ENCODE results near the gene ULBP1. TPM values are rescaled to one million over a fixed set of nuclear protein-coding genes. Genes with fewer than 3 reads are reported as not detected.
"Not testable (repeated sequence)": the region's sequence is repeated elsewhere in the genome, so short reads cannot be mapped to it uniquely, and the experiment has no call there.

ULBP1 gene
- polyA plus RNA-seq, 3 donors: 0.06 to 0.79 (median 0.09) TPM

GRCh38 chr6:150008588-150008987, 44.8 kb downstream of the ULBP1 start:
- no peak overlapping the region for H3K27ac ChIP-seq (ENCODE audit: low read depth in 1 of 2, low read length in 2 of 2)
- no peaks in the 10 kb centered on the region for H3K36me3 ChIP-seq (replicated peaks in 1 of 2; ENCODE audit: control insufficient read depth in 1 of 2, insufficient read depth in 2 of 2, low read length in 2 of 2)
- H3K4me3 Mint-ChIP-seq: peak overlapping the region in 1 of 2 donors; percentile 39
- no peak overlapping the region for H3K4me2 ChIP-seq (replicated peaks; ENCODE audit: extremely low read depth, low read length, poor library complexity, severe bottlenecking)
- H3K4me1 Mint-ChIP-seq: peaks cover 16% of the 10 kb centered on the region
- H3K27me3 ChIP-seq (ENCODE audit: control insufficient read depth in 2 of 2, insufficient read depth in 2 of 2, low read length in 2 of 2): peaks cover 32 to 73% of the 10 kb centered on the region in 2 donors
- no peak overlapping the region for H3K9ac ChIP-seq (ENCODE audit: insufficient read depth, low read length, poor library complexity, severe bottlenecking)
- peaks cover 10 to 19% of the 10 kb centered on the region in 2 donors for H3K4me1 ChIP-seq (ENCODE audit: control insufficient read depth in 1 of 2, insufficient read depth in 2 of 2, low read length in 2 of 2)
- peaks cover 71 to 88% (median 75%) of the 10 kb centered on the region in 3 donors for H3K27me3 Mint-ChIP-seq (ENCODE audit: low read depth in 3 of 3)
- H3K9me3 ChIP-seq (replicated peaks in 1 of 2; ENCODE audit: control insufficient read depth in 1 of 2, insufficient read depth in 1 of 2, low read length in 2 of 2): no peaks in the 10 kb centered on the region
- H3K27ac Mint-ChIP-seq: peak overlapping the region in 1 of 7 donors; percentile 70
- 41% methylated on average over 9 of the region's 9 CpGs for WGBS (ENCODE audit: insufficient coverage)
- peak in 1 of 3 donors; percentile 35 for DNase-seq
- intact Hi-C loops (cut with micrococcal nuclease): no loop called here
- no peak overlapping the region for H3K4me3 ChIP-seq (replicated peaks in 1 of 3; ENCODE audit: low read depth in 2 of 3, low read length in 3 of 3)
- H2AFZ ChIP-seq (ENCODE audit: insufficient read depth, low read depth, low read length, poor library complexity, severe bottlenecking): no peak overlapping the region
- H3K36me3 Mint-ChIP-seq: no peaks in the 10 kb centered on the region
- H3K79me2 ChIP-seq (ENCODE audit: insufficient read depth, low read length): no peaks in the 10 kb centered on the region
- TF ChIP-seq CTCF (IDR thresholded peaks at IDR 0.05): no peak
- no peaks in the 10 kb centered on the region for H4K20me1 ChIP-seq (ENCODE audit: insufficient read depth, low read length)
- peaks cover 0 to 4% (median 0%) of the 10 kb centered on the region in 7 donors for H3K9me3 Mint-ChIP-seq

GRCh38 chr6:150012846-150013784, 49.4 kb downstream of the ULBP1 start:
- Mint-ChIP-seq H3K4me1 (peaks cover 10% of the 10 kb centered on the region), H3K4me3 (peak overlapping the region in 1 of 2 donors; percentile 57), H3K27me3 (ENCODE audit: low read depth in 3 of 3) (peaks cover 74 to 95% (median 83%) of the 10 kb centered on the region in 3 donors)
- H3K4me3 ChIP-seq (replicated peaks in 1 of 3; ENCODE audit: low read depth in 2 of 3, low read length in 3 of 3); H3K9me3 Mint-ChIP-seq; H3K36me3 ChIP-seq (replicated peaks in 1 of 2; ENCODE audit: control insufficient read depth in 1 of 2, insufficient read depth in 2 of 2, low read length in 2 of 2); H3K36me3 Mint-ChIP-seq; H4K20me1 ChIP-seq (ENCODE audit: insufficient read depth, low read length); H3K79me2 ChIP-seq (ENCODE audit: insufficient read depth, low read length); H3K27ac ChIP-seq (ENCODE audit: low read depth in 1 of 2, low read length in 2 of 2); H3K9ac ChIP-seq (ENCODE audit: insufficient read depth, low read length, poor library complexity, severe bottlenecking); H3K4me2 ChIP-seq (replicated peaks; ENCODE audit: extremely low read depth, low read length, poor library complexity, severe bottlenecking); DNase-seq; H3K9me3 ChIP-seq (replicated peaks in 1 of 2; ENCODE audit: control insufficient read depth in 1 of 2, insufficient read depth in 1 of 2, low read length in 2 of 2); H3K4me1 ChIP-seq (ENCODE audit: control insufficient read depth in 1 of 2, insufficient read depth in 2 of 2, low read length in 2 of 2); H3K27ac Mint-ChIP-seq; intact Hi-C loops (cut with micrococcal nuclease); H2AFZ ChIP-seq (ENCODE audit: insufficient read depth, low read depth, low read length, poor library complexity, severe bottlenecking): not testable (repeated sequence)
- 83% methylated on average over 1 of the region's 8 CpGs for WGBS (ENCODE audit: insufficient coverage)
- peaks cover 58 to 85% of the 10 kb centered on the region in 2 donors for H3K27me3 ChIP-seq (ENCODE audit: control insufficient read depth in 2 of 2, insufficient read depth in 2 of 2, low read length in 2 of 2)

- H3K36me3 Mint-ChIP-seq; H3K9ac ChIP-seq (ENCODE audit: insufficient read depth, low read length, poor library complexity, severe bottlenecking); H3K9me3 Mint-ChIP-seq; H4K20me1 ChIP-seq (ENCODE audit: insufficient read depth, low read length); H3K9me3 ChIP-seq (replicated peaks in 1 of 2; ENCODE audit: control insufficient read depth in 1 of 2, insufficient read depth in 1 of 2, low read length in 2 of 2); H3K4me2 ChIP-seq (replicated peaks; ENCODE audit: extremely low read depth, low read length, poor library complexity, severe bottlenecking); H2AFZ ChIP-seq (ENCODE audit: insufficient read depth, low read depth, low read length, poor library complexity, severe bottlenecking); H3K4me3 ChIP-seq (replicated peaks in 1 of 3; ENCODE audit: low read depth in 2 of 3, low read length in 3 of 3); H3K27ac ChIP-seq (ENCODE audit: low read depth in 1 of 2, low read length in 2 of 2); H3K79me2 ChIP-seq (ENCODE audit: insufficient read depth, low read length); H3K4me1 ChIP-seq (ENCODE audit: control insufficient read depth in 1 of 2, insufficient read depth in 2 of 2, low read length in 2 of 2); DNase-seq; intact Hi-C loops (cut with micrococcal nuclease); H3K36me3 ChIP-seq (replicated peaks in 1 of 2; ENCODE audit: control insufficient read depth in 1 of 2, insufficient read depth in 2 of 2, low read length in 2 of 2): not testable (repeated sequence)
- peaks cover 10% of the 10 kb centered on the region for H3K4me1 Mint-ChIP-seq
- H3K27me3 ChIP-seq (ENCODE audit: control insufficient read depth in 2 of 2, insufficient read depth in 2 of 2, low read length in 2 of 2): peaks cover 62 to 81% of the 10 kb centered on the region in 2 donors
- peak overlapping the region in 1 of 7 donors; percentile 37 for H3K27ac Mint-ChIP-seq
- peaks cover 73 to 91% (median 84%) of the 10 kb centered on the region in 3 donors for H3K27me3 Mint-ChIP-seq (ENCODE audit: low read depth in 3 of 3)
- H3K4me3 Mint-ChIP-seq: peak overlapping the region; percentile 39 to 86
- no CpG with 5 or more reads among the region's 24 CpGs for WGBS (ENCODE audit: insufficient coverage)
These were observed 50.3 kb downstream of the ULBP1 start for GRCh38 chr6:150013785-150014622.
